ENCODE measurements around the gene BDH2. TPM values are rescaled to one million over a fixed set of nuclear protein-coding genes. Genes with fewer than 3 reads are reported as not detected.

BDH2 gene
- total and polyA plus RNA-seq, 2 of the 4 experiments (the other 2 are of a cell fraction) = 49.7 to 52.2 TPM

- no peak overlapping the region for H3K9ac ChIP-seq (ENCODE audit: low read depth, low read length)
- TF ChIP-seq, protein P1, sequence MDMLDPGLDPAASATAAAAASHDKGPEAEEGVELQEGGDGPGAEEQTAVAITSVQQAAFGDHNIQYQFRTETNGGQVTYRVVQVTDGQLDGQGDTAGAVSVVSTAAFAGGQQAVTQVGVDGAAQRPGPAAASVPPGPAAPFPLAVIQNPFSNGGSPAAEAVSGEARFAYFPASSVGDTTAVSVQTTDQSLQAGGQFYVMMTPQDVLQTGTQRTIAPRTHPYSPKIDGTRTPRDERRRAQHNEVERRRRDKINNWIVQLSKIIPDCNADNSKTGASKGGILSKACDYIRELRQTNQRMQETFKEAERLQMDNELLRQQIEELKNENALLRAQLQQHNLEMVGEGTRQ (IDR thresholded peaks at IDR 0.05; ENCODE audit: low read depth, low read length) = no peak
- no peak for TF ChIP-seq BHLHE40 (IDR thresholded peaks at IDR 0.05; ENCODE audit: low read depth, low read length)
- no peak for TF ChIP-seq MAFK (IDR thresholded peaks at IDR 0.05; ENCODE audit: low read depth, low read length)
- TF ChIP-seq SMC3 (IDR thresholded peaks at IDR 0.05; ENCODE audit: low read depth, low read length) = no peak
- TF ChIP-seq, protein P2, sequence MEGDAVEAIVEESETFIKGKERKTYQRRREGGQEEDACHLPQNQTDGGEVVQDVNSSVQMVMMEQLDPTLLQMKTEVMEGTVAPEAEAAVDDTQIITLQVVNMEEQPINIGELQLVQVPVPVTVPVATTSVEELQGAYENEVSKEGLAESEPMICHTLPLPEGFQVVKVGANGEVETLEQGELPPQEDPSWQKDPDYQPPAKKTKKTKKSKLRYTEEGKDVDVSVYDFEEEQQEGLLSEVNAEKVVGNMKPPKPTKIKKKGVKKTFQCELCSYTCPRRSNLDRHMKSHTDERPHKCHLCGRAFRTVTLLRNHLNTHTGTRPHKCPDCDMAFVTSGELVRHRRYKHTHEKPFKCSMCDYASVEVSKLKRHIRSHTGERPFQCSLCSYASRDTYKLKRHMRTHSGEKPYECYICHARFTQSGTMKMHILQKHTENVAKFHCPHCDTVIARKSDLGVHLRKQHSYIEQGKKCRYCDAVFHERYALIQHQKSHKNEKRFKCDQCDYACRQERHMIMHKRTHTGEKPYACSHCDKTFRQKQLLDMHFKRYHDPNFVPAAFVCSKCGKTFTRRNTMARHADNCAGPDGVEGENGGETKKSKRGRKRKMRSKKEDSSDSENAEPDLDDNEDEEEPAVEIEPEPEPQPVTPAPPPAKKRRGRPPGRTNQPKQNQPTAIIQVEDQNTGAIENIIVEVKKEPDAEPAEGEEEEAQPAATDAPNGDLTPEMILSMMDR (conservative IDR thresholded peaks at IDR 0.05; ENCODE audit: low read depth, low read length) = no peak
- TF ChIP-seq CEBPB (IDR thresholded peaks at IDR 0.05; ENCODE audit: low read depth, low read length) = no peak
- DNase-seq (peak; percentile 46), ATAC-seq (ENCODE audit: low read depth) (peak; percentile 42)
- no peak overlapping the region for H4K8ac ChIP-seq (ENCODE audit: low read depth in 2 of 2, low read length in 2 of 2)
- H3K4me1 ChIP-seq (ENCODE audit: control insufficient read depth, insufficient read depth, low read length) = no peaks in the 10 kb centered on the region
- H4K91ac ChIP-seq (ENCODE audit: insufficient read depth, low read depth, low read length) = no peak overlapping the region
- WGBS, 2 experiments (ENCODE audit: extremely low coverage in 2 of 2, insufficient read length in 1 of 2) = no CpG with 5 or more reads among the region's 1 CpG
- H3K23ac ChIP-seq (ENCODE audit: low read depth, low read length) = no peak overlapping the region
- intact Hi-C loops (cut with micrococcal nuclease) (no loop called here), dilution Hi-C loops (cut with HindIII; ENCODE audit: low sequenced_read_pairs, unreplicated experiment) (no loop called here), in situ Hi-C loops (cut with MboI; ENCODE audit: low sequenced_read_pairs) (no loop called here)
- H3K27me3 ChIP-seq (ENCODE audit: control insufficient read depth, insufficient read depth, low read length) = no peaks in the 10 kb centered on the region
- H2AFZ ChIP-seq (replicated peaks; ENCODE audit: low read length, poor library complexity) = no peak overlapping the region
- H3K18ac ChIP-seq (ENCODE audit: low read depth, low read length) = no peak overlapping the region
- H3K4me3 ChIP-seq (ENCODE audit: insufficient read depth, low read depth, low read length) = no peak overlapping the region
- no peak overlapping the region for H2BK15ac ChIP-seq (ENCODE audit: low read depth, low read length)
- no peak overlapping the region; the same call in 1 of the 2 replicates for H3K4me2 ChIP-seq (ENCODE audit: low read depth, low read length)
- H3K9me1 ChIP-seq (ENCODE audit: insufficient read depth, low read length) = no peaks in the 10 kb centered on the region
- H3K36me3 ChIP-seq (ENCODE audit: control insufficient read depth, insufficient read depth, low read length) = no peaks in the 10 kb centered on the region
- no TSS peak for BruUV-seq (replicated peaks)
- H3K14ac ChIP-seq (replicated peaks; ENCODE audit: low read depth, low read length) = no peak overlapping the region
- H4K20me1 ChIP-seq (ENCODE audit: insufficient read depth, low read length) = no peaks in the 10 kb centered on the region
- no peak overlapping the region for H2BK5ac ChIP-seq (ENCODE audit: low read depth, low read length, poor library complexity, severe bottlenecking)
- no peaks in the 10 kb centered on the region for H3K9me3 ChIP-seq (ENCODE audit: control insufficient read depth, insufficient read depth, low read length)
- no peak overlapping the region for H4K5ac ChIP-seq (ENCODE audit: low read depth, low read length)
- 0 out of 2 replicates have a peak overlapping the region, but pooled peaks have one; percentile 5 for H2BK20ac ChIP-seq (ENCODE audit: low read depth, low read length)
- POLR2A ChIA-PET (ENCODE audit: unreplicated experiment) = no interaction called here
- H2AK5ac ChIP-seq (ENCODE audit: low read depth, low read length) = no peak overlapping the region
- CTCF ChIA-PET = interaction anchor here (0.6 kb wide), 2 partner anchors 14 to 879 kb away, joined by 3 to 5 read pairs; no protein-coding TSS in a partner anchor
- no peaks in the 10 kb centered on the region for H3K79me1 ChIP-seq (ENCODE audit: low read depth in 1 of 2, low read length in 2 of 2)
- H3K27ac ChIP-seq (ENCODE audit: insufficient read depth, low read length) = no peak overlapping the region
- H3K56ac ChIP-seq (ENCODE audit: extremely low read depth, insufficient read depth, low read length) = no peak overlapping the region
- no peak overlapping the region for H2AK9ac ChIP-seq (replicated peaks; ENCODE audit: low read depth, low read length, poor library complexity)
- H2BK120ac ChIP-seq (ENCODE audit: low read depth, low read length) = no peak overlapping the region
- no peak overlapping the region for H3K4ac ChIP-seq (ENCODE audit: low read depth, low read length)
Observed at GRCh38 chr4:103118166-103118565, 18.5 kb upstream of the BDH2 start.

Measured in IMR-90 (cell line).